22Rv1 (cell line): ENCODE results near the gene RDM1.

Experiments
- CTCF ChIP-seq: fragments of 450-650 bp; IDR thresholded peaks from 2 replicates; pipeline ENCODE4 v1.5.1; 2017; ENCODE audit warnings: mild to moderate bottlenecking
- ZFX ChIP-seq: fragments of 450-650 bp; IDR thresholded peaks from 2 replicates; pipeline ENCODE4 v1.6.1; 2017; ENCODE audit warnings: antibody characterized with exemption, borderline replicate concordance

- TF ChIP-seq CTCF, result no peak
- no peak for TF ChIP-seq ZFX
Observed at GRCh38 chr17:35872196-35872980, 58.2 kb downstream of the RDM1 start.
